ENCODE measurements around the gene CEP85L.

CEP85L gene

DNA sequence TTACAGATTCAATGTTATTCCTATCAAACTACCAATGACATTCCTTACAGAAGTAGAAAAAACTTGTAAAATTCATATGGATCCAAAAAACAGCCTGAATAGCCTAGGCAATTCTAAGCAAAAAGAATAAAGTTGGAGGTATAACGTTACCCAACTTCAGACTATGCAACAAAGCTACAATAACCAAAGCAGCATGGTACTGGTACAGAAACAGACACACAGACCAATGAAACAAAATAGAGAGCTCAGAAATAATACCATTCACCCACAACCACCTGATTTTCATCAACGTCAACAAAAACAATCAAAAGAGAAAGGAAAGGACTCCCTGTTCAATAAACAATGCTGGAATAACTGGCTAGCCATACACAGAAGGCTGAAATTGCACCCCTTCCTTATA lies 120.4 kb downstream of the CEP85L start:
- no peak for DNase-seq

DNA sequence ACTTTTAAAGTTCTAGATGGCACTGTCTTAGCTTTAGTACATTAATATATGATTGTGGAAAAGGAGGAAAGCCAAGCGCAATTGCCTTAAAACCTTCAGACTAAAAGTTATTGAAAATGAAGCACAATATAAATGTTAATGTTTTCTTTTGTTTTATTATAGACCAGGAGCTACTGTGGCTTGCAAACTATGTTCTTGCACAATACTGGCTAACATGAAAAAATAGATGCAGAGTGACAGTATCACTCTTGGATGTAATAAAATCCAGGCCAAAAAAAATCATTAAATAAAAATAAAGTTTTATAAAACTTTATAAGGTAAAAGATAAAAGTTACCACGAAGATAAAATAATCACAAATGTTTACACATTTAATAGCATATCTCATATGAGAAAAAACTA lies 121.6 kb downstream of the CEP85L start:
- no peak for DNase-seq

GRCh38 chr6:118528129-118528528 lies 123.3 kb downstream of the CEP85L start:
- DNase-seq, result no peak

DNA sequence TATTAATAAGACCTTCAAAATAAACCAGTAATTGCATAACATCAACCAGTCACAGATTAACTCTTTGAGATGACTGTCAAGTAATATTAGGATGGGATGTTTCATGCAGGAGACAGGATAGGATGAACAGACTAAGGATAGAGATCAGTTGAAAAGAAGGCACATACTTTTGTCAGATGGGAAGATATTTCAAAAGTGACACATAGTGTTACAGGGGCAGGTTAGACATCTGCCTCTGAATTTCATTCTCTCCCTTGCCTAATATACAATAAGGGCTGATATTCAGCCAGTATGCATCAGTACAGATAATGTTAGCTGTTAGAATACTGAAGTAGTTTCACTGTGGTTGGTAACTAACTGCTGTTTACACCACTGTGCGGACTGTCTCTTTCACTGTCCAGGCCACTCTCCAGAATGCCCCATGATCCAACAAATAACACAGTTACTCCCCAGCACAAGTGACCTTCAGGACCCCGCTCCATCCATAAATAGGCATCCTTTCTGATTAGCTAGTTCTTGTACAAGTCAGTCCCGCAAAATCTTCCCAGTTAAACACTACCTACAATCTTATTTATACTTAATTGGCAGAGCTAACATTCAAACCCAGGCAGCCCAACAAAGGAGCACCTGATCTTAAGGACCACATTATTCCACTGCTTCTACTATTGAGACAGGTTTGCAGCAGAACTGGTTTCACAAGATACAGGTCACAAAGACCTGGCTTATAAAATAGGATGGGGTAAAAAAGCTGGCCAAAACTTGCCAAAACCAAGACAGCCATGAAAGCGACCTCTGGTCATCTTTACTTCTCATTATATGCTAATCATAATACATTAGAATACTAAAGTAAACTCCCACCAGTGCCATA lies 125.2 kb downstream of the CEP85L start:
- DNase-seq, result no peak

- no peak for DNase-seq
Observed at GRCh38 chr6:118524686-118525085, 126.7 kb downstream of the CEP85L start.

GRCh38 chr6:118523216-118523615 lies 128.2 kb downstream of the CEP85L start:
- no peak for DNase-seq

GRCh38 chr6:118522422-118522821 lies 129.0 kb downstream of the CEP85L start:
- no peak for DNase-seq

DNA sequence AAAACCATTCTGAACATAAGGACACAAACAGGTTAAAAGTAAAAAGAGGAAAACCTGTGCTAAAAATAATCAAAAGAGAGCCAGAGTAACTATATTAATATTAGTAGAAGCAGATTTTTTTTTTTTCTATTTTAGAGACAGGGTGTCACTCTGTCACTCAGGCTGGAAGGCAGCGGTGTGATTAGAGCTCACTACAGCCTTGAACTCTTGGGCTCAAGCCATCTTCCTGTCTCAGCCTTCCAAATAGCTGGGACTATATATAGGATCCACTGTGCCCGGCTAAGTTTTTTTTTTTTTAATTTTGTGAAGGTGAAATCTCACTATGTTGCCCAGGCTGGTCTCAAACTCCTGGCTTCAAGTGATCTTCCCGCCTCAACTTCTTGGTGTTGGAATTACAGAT lies 136.7 kb downstream of the CEP85L start:
- DNase-seq, result no peak

- DNase-seq, result no peak
Observed at GRCh38 chr6:118511930-118512715, 139.3 kb downstream of the CEP85L start.

- no peak for DNase-seq
Observed at GRCh38 chr6:118509009-118509617, 142.3 kb downstream of the CEP85L start.

GRCh38 chr6:118507636-118508035 lies 143.8 kb downstream of the CEP85L start:
- no peak for DNase-seq

GRCh38 chr6:118506071-118506638 lies 145.2 kb downstream of the CEP85L start:
- no peak for DNase-seq

- no peak for DNase-seq
Observed at GRCh38 chr6:118505656-118506055, 145.7 kb downstream of the CEP85L start.

GRCh38 chr6:118504611-118505010 lies 146.8 kb downstream of the CEP85L start:
- DNase-seq, result no peak

DNA sequence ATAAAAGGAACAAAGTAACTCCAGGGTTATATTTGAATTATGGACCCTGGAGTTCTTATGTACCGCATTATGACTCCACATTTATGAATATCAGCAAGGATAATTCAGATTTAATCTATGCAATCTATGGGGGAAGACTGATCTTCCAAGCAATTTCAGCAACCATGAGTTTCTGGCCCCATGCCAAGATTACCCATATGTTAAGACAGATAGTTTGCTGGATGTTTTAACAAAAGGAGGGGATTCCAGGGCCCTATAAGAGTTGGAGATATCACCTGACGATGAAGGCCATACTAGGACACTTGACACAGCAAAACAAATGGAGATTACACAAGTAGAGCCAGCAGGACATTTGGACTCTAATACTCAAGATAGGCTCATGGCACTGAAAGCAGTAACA lies 149.2 kb downstream of the CEP85L start:
- DNase-seq, result no peak

GRCh38 chr6:118501765-118502164 lies 149.6 kb downstream of the CEP85L start:
- no peak for DNase-seq

- no peak for DNase-seq
Observed at GRCh38 chr6:118501099-118501498, 150.3 kb downstream of the CEP85L start.

DNA sequence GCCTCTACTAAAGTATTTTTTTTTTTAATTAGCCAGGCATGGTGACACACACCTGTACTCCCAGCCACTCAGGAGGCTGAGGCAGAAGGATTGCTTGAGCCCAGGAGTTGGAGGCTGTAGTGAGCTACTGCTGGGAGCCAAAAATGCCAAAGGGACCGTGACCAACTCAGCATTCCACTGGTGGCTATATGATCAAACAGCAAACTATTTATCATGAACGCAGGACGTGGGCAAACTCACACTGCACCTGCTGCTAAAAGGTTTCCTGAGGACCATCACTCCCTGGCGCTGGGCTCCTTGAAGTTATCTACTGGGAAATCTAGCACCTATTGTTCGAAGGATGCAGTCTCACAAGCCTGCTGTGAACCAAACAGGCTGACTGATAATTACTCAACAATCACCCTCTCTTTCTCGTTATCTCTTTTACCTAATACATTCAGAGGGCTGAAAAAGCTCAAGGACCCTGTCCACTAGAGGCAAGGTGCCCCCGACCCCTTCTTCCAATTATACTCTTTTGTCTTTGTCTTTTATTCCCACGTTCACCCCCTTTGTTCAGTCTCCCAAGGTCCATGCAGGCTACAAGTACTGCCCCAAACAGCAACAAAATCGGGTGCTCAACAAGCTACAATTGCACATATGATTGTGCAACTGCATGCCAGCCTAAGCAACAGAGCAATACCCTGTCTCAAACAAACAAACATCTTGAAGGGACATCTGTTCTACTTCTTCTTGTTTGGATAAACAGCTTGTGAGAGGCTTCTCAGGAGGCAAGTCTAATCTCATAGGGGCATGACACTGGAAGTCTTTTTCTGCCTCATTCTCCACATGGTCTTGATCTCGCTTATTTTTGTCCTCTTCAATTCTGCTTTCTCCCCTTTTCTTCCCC lies 151.0 kb downstream of the CEP85L start:
- no peak for DNase-seq

GRCh38 chr6:118495485-118496280 lies 155.7 kb downstream of the CEP85L start:
- DNase-seq, result no peak

DNA sequence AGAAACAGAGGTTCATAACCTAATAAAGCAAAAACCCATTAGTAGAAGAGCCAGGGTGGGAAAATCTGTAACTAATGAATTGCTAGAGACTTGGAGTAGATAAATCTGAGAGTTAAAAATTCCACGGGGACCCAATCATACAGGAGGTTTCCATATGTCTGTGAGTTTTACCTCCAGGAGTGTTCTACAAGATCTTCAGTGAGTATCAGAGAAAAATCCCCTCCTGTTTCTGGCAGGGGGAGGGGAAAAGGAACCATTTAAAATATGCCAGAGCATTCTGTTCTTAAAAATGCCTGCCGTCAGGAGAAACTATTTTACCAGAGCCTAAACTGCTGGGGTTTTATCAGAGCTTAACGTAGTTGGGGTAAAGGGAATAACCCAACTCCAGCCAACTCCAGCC lies 157.3 kb downstream of the CEP85L start:
- no peak for DNase-seq

DNA sequence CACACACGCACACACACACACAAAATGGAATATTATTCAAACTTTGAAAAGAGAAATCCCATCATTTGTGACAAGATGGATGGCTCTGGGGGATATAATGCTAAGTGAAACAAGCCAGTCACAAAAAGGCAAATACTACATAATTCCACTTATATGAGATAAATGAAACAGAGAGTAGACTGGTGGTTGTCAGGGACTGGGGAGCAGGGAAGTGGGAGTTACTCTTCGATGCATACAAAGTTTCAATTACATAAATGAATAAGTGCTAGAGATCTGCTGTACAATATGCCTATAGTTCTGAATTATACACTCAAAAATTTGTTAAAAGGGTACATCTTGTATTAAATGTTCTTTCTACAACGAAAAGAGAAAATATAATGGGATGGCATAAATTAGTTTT lies 161.4 kb downstream of the CEP85L start:
- no peak for DNase-seq

DNA sequence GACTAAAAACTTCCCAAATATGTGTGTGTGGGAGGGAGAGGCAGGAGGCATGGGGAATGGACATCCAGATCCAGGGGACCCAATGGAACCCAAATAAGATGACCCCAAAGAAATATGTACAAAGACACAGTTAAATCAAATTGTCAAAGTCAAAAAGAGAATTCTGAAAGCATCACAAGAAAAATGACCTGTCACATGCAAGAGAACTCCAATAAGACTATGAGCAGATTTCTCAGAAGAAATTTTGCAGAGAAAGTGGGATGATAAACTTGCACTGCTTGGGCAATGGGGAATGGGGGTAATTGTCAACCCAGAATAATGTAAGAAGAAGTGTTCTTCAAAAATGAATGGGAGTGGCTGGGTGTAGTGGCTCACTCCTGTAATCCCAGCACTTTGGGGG lies 162.8 kb downstream of the CEP85L start:
- no peak for DNase-seq
